Activated CD4-positive, alpha-beta memory T cell treated with anti-CD3 and anti-CD28 coated beads for 36 hours (primary cell): ENCODE measurements around the gene SLC35B2. TPM values are rescaled to one million over a fixed set of nuclear protein-coding genes. Genes with fewer than 3 reads are reported as not detected.

Experiments
- CTCF ChIA-PET: fragments of 350-600 bp; sonication (Branson Sonifier 250); formaldehyde crosslinking; loops from one replicate; lab custom pipeline; 2021; ENCODE audit warnings: antibody characterized with exemption, inconsistent platforms; lab: Charles Lee
- POLR2A ChIA-PET: fragments of 350-600 bp; sonication (Branson Sonifier 250); formaldehyde crosslinking; loops from one replicate; lab custom pipeline; 2021; ENCODE audit warnings: antibody characterized with exemption; lab: Charles Lee
- DNase-seq: peaks from one replicate; pipeline ENCODE4 v3.0.0-alpha.2; 2020
- H3K27ac Mint-ChIP-seq: one replicate; pipeline ENCODE4 v1.8.0; 2021; ENCODE audit warnings: mixed read lengths
- H3K27me3 Mint-ChIP-seq: one replicate; pipeline ENCODE4 v1.8.0; 2021; ENCODE audit warnings: mixed read lengths
- H3K36me3 Mint-ChIP-seq: one replicate; pipeline ENCODE4 v1.8.0; 2021; ENCODE audit warnings: mixed read lengths
- H3K4me1 Mint-ChIP-seq: one replicate; pipeline ENCODE4 v1.8.0; 2021; ENCODE audit warnings: low read depth, mixed read lengths
- H3K4me3 Mint-ChIP-seq: one replicate; pipeline ENCODE4 v1.8.0; 2021; ENCODE audit warnings: mild to moderate bottlenecking, mixed read lengths
- H3K9me3 Mint-ChIP-seq: one replicate; pipeline ENCODE4 v1.8.0; 2021; ENCODE audit warnings: mixed read lengths
- intact Hi-C: fragments of 100-400 bp; cut with micrococcal nuclease; formaldehyde crosslinking; loops from one replicate; pipeline ENCODE4 v1.15.1; 2023
- total RNA-seq, 2 experiments: library from RNA; stranded (reverse); gene quantifications; one replicate each; pipeline ENCODE4 v1.2.3, GENCODE V29; 2021

The SLC35B2 gene
- total RNA-seq, 2 experiments from 2014 or later, result 16.5 to 16.8 TPM

- peaks cover 29% of the 10 kb centered on the region for H3K36me3 Mint-ChIP-seq
- ChIA-PET CTCF (interaction anchor here (1.0 to 4.1 kb wide), 4 partner anchors 12 to 40 kb away, joined by 3 to 29 read pairs (median 5); partner anchors contain the start of gene AARS2), POLR2A (interaction anchor here (0.6 to 1.4 kb wide), 4 partner anchors 34 to 741 kb away, joined by 3 read pairs; no protein-coding TSS in a partner anchor)
- H3K4me1 Mint-ChIP-seq, result peaks cover 6% of the 10 kb centered on the region
- intact Hi-C loops, result no loop called here
- H3K4me3 Mint-ChIP-seq, result no peak overlapping the region
- peaks cover 25% of the 10 kb centered on the region for H3K27me3 Mint-ChIP-seq
- H3K27ac Mint-ChIP-seq, result no peak overlapping the region
- no peak for DNase-seq
- H3K9me3 Mint-ChIP-seq, result no peaks in the 10 kb centered on the region
Observed at GRCh38 chr6:44298864-44299263, 41.5 kb upstream of the SLC35B2 start.

GRCh38 chr6:44298055-44298803 lies 40.9 kb upstream of the SLC35B2 start:
- DNase-seq, result no peak
- Mint-ChIP-seq H3K27me3 (peaks cover 30% of the 10 kb centered on the region), H3K36me3 (peaks cover 24% of the 10 kb centered on the region), H3K9me3 (no peaks in the 10 kb centered on the region), H3K4me3 (peak overlapping the region; percentile 46), H3K27ac (no peak overlapping the region), H3K4me1 (peaks cover 6% of the 10 kb centered on the region)
- intact Hi-C loops, result no loop called here
- CTCF ChIA-PET, result interaction anchor here (0.7 to 4.1 kb wide), 5 partner anchors 13 to 40 kb away, joined by 3 to 29 read pairs (median 4); partner anchors contain the start of genes AARS2 and TMEM151B
- POLR2A ChIA-PET, result interaction anchor here (1.0 to 1.4 kb wide), 2 partner anchors 34 to 43 kb away, joined by 3 read pairs; no protein-coding TSS in a partner anchor

- H3K4me3 Mint-ChIP-seq, result peak overlapping the region; percentile 53
- no peaks in the 10 kb centered on the region for H3K9me3 Mint-ChIP-seq
- peaks cover 6% of the 10 kb centered on the region for H3K4me1 Mint-ChIP-seq
- POLR2A ChIA-PET, result interaction anchor here (1.0 to 1.4 kb wide), 4 partner anchors 29 to 42 kb away, joined by 3 read pairs; no protein-coding TSS in a partner anchor
- H3K36me3 Mint-ChIP-seq, result peaks cover 19% of the 10 kb centered on the region
- CTCF ChIA-PET, result interaction anchor here (0.7 to 4.1 kb wide), 6 partner anchors 9 to 41 kb away, joined by 3 to 29 read pairs (median 10); partner anchors contain the start of genes AARS2 and TMEM151B
- peaks cover 34% of the 10 kb centered on the region for H3K27me3 Mint-ChIP-seq
- H3K27ac Mint-ChIP-seq, result no peak overlapping the region
- intact Hi-C loops, result no loop called here
- peak; percentile 64 for DNase-seq
Observed at GRCh38 chr6:44297063-44298038, 40.0 kb upstream of the SLC35B2 start.

GRCh38 chr6:44294832-44295791 lies 37.8 kb upstream of the SLC35B2 start:
- intact Hi-C loops, result no loop called here
- Mint-ChIP-seq H3K36me3 (peaks cover 4% of the 10 kb centered on the region), H3K27me3 (peaks cover 51% of the 10 kb centered on the region), H3K27ac (no peak overlapping the region), H3K4me1 (peaks cover 6% of the 10 kb centered on the region), H3K9me3 (no peaks in the 10 kb centered on the region), H3K4me3 (no peak overlapping the region)
- no peak for DNase-seq
- ChIA-PET CTCF (interaction anchor here (0.5 to 4.1 kb wide), 7 partner anchors 11 to 524 kb away, joined by 3 to 29 read pairs (median 4); partner anchors contain the start of gene AARS2), POLR2A (interaction anchor here (1.0 kb wide), 1 partner anchor 11 kb away, joined by 3 read pairs; no protein-coding TSS in a partner anchor)

GRCh38 chr6:44292661-44293365 lies 35.5 kb upstream of the SLC35B2 start:
- POLR2A ChIA-PET, result interaction anchor here (0.6 kb wide), 1 partner anchor 14 kb away, joined by 3 read pairs; no protein-coding TSS in a partner anchor
- H3K27ac Mint-ChIP-seq, result no peak overlapping the region
- no peak overlapping the region for H3K4me3 Mint-ChIP-seq
- H3K4me1 Mint-ChIP-seq, result peaks cover 2% of the 10 kb centered on the region
- H3K36me3 Mint-ChIP-seq, result no peaks in the 10 kb centered on the region
- no peak for DNase-seq
- intact Hi-C loops, result no loop called here
- H3K27me3 Mint-ChIP-seq, result peaks cover 62% of the 10 kb centered on the region
- no peaks in the 10 kb centered on the region for H3K9me3 Mint-ChIP-seq
- CTCF ChIA-PET, result interaction anchor here (0.7 to 2.0 kb wide), 7 partner anchors 11 to 124 kb away, joined by 3 to 7 read pairs (median 4); partner anchors contain the start of gene AARS2

- Mint-ChIP-seq H3K4me3 (no peak overlapping the region), H3K36me3 (no peaks in the 10 kb centered on the region), H3K9me3 (no peaks in the 10 kb centered on the region), H3K4me1 (no peaks in the 10 kb centered on the region), H3K27ac (no peak overlapping the region), H3K27me3 (peaks cover 64% of the 10 kb centered on the region)
- no peak for DNase-seq
- ChIA-PET POLR2A (no interaction called here), CTCF (interaction anchor here (0.9 to 2.0 kb wide), 5 partner anchors 12 to 48 kb away, joined by 3 to 7 read pairs (median 3); partner anchors contain the start of gene AARS2)
- intact Hi-C loops, result no loop called here
Observed at GRCh38 chr6:44291841-44292240, 34.5 kb upstream of the SLC35B2 start.

GRCh38 chr6:44289726-44290260 lies 32.5 kb upstream of the SLC35B2 start:
- Mint-ChIP-seq H3K27ac (no peak overlapping the region), H3K4me1 (no peaks in the 10 kb centered on the region), H3K36me3 (no peaks in the 10 kb centered on the region), H3K27me3 (peaks cover 62% of the 10 kb centered on the region), H3K9me3 (no peaks in the 10 kb centered on the region), H3K4me3 (no peak overlapping the region)
- intact Hi-C loops, result no loop called here
- CTCF ChIA-PET, result no interaction called here
- POLR2A ChIA-PET, result interaction anchor here (0.6 kb wide), 1 partner anchor 267 kb away, joined by 3 read pairs; no protein-coding TSS in a partner anchor
- DNase-seq, result no peak

GRCh38 chr6:44286747-44287146 lies 29.4 kb upstream of the SLC35B2 start:
- peaks cover 58% of the 10 kb centered on the region for H3K27me3 Mint-ChIP-seq
- POLR2A ChIA-PET, result no interaction called here

GRCh38 chr6:44286285-44286565 lies 28.9 kb upstream of the SLC35B2 start:
- H3K27me3 Mint-ChIP-seq, result peaks cover 55% of the 10 kb centered on the region
- CTCF ChIA-PET, result interaction anchor here (0.8 to 1.1 kb wide), 2 partner anchors 18 to 27 kb away, joined by 3 to 7 read pairs; partner anchors contain the start of gene AARS2
- no peaks in the 10 kb centered on the region for H3K4me1 Mint-ChIP-seq
- no peak overlapping the region for H3K27ac Mint-ChIP-seq
- no peaks in the 10 kb centered on the region for H3K36me3 Mint-ChIP-seq
- intact Hi-C loops, result no loop called here
- no peak for DNase-seq
- POLR2A ChIA-PET, result no interaction called here
- no peak overlapping the region for H3K4me3 Mint-ChIP-seq
- H3K9me3 Mint-ChIP-seq, result no peaks in the 10 kb centered on the region

More at GRCh38 chr6:44286747-44287146, 29.4 kb upstream of the SLC35B2 start:
- Mint-ChIP-seq H3K4me3 (no peak overlapping the region), H3K4me1 (no peaks in the 10 kb centered on the region), H3K9me3 (no peaks in the 10 kb centered on the region), H3K27ac (no peak overlapping the region), H3K36me3 (no peaks in the 10 kb centered on the region)
- intact Hi-C loops, result no loop called here
- CTCF ChIA-PET, result no interaction called here
- DNase-seq, result no peak
